Ectodermal cell (in vitro differentiated cells): ENCODE measurements around the gene MUC5B.
"Not testable (repeated sequence)": the region's sequence is repeated elsewhere in the genome, so short reads cannot be mapped to it uniquely, and the experiment has no call there.

Source experiments
- H3K27ac ChIP-seq: 2 replicates; pipeline ENCODE4 v1.7.0; 2013; ENCODE audit warnings: mild to moderate bottlenecking, low read depth, low read length; ENCODE audit not compliant: insufficient read depth, poor library complexity, severe bottlenecking
- H3K27me3 ChIP-seq: 2 replicates; pipeline ENCODE4 v1.7.0; 2013; ENCODE audit warnings: mild to moderate bottlenecking, low read length; ENCODE audit not compliant: insufficient read depth, control insufficient read depth, poor library complexity, severe bottlenecking
- H3K36me3 ChIP-seq: one replicate; pipeline ENCODE4 v1.7.0; 2013; ENCODE audit warnings: low read length; ENCODE audit not compliant: control insufficient read depth, insufficient read depth
- H3K4me1 ChIP-seq: one replicate; pipeline ENCODE4 v1.7.0; 2013; ENCODE audit warnings: low read length; ENCODE audit not compliant: control insufficient read depth, insufficient read depth
- H3K4me3 ChIP-seq: 2 replicates; pipeline ENCODE4 v1.7.0; 2013; ENCODE audit warnings: low read depth, low read length, control low read depth; ENCODE audit not compliant: insufficient read depth
- H3K9me3 ChIP-seq: 2 replicates; pipeline ENCODE4 v1.7.0; 2013; ENCODE audit warnings: mild to moderate bottlenecking, low read length, moderate library complexity; ENCODE audit not compliant: control insufficient read depth
- WGBS, 2 experiments: methylation state at CpG; one replicate each; pipeline ENCODE4 v1.1.7; 2013; ENCODE audit warnings: missing lambda C conversion rate in 2 of 2; 5-methylcytosine and 5-hydroxymethylcytosine counted together

Gene MUC5B

DNA sequence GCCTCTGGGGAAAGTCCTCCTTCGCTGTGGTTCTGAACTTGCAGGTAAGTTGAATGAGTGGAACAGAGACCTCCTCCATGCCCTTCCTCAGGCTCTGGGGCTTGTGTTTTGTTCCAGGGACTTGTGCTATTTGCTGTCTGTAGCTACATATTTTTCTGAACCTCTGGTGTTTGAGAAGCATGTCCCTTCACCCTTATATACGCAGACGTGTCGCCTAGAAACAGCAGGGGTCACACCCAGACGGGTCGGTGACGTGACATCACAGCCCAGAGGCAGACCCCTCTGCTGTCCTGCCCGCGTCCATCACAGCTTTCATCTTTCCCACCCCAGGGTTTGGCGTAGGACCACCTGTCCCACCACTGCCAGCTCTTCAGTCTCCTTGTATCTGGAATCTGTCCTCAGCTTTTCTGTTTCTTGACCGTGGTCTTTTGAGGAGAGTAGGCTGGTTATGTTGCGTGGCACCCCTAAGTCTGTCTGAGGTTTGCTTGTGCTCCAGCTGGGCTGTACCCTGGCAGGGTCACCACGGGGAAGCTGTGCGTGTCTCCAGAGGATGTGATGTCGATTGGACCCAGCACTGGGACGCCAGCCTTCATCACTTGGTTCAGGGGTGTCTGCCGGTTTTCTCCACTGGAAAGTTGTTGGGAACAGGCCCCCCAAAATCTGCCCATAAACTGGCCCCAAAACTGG is 13.4 kb upstream of the MUC5B start:
- WGBS, 2 experiments: 90 to 91% methylated on average over 17 of the region's 17 CpGs
- no peaks in the 10 kb centered on the region for H3K4me1 ChIP-seq
- H3K36me3 ChIP-seq: no peaks in the 10 kb centered on the region
- no peaks in the 10 kb centered on the region for H3K9me3 ChIP-seq
- H3K27me3 ChIP-seq: peaks cover 5% of the 10 kb centered on the region
- H3K4me3 ChIP-seq: no peak overlapping the region
- no peak overlapping the region for H3K27ac ChIP-seq

GRCh38 chr11:1211838-1212237 is 11.0 kb upstream of the MUC5B start:
- Histone ChIP-seq H3K4me1 (no peaks in the 10 kb centered on the region), H3K4me3 (no peak overlapping the region), H3K9me3 (no peaks in the 10 kb centered on the region), H3K27ac (no peak overlapping the region), H3K36me3 (no peaks in the 10 kb centered on the region), H3K27me3 (peaks cover 5% of the 10 kb centered on the region)
- 82 to 90% methylated on average over 2 of the region's 2 CpGs for WGBS, 2 experiments

- WGBS, 2 experiments: 78 to 87% methylated on average over 8 of the region's 8 CpGs
Observed at GRCh38 chr11:1215826-1216225, 7.0 kb upstream of the MUC5B start.

GRCh38 chr11:1217151-1217550 is 5.7 kb upstream of the MUC5B start:
- Histone ChIP-seq H3K36me3 (no peaks in the 10 kb centered on the region), H3K27ac (no peak overlapping the region), H3K4me3 (no peak overlapping the region), H3K4me1 (no peaks in the 10 kb centered on the region), H3K9me3 (no peaks in the 10 kb centered on the region), H3K27me3 (peaks cover 5% of the 10 kb centered on the region)
- WGBS, 2 experiments: 93 to 94% methylated on average over 17 of the region's 17 CpGs

More at GRCh38 chr11:1215826-1216225, 7.0 kb upstream of the MUC5B start:
- not testable (repeated sequence) for H3K27me3 ChIP-seq, H3K27ac ChIP-seq, H3K9me3 ChIP-seq, H3K4me1 ChIP-seq, H3K36me3 ChIP-seq, H3K4me3 ChIP-seq

DNA sequence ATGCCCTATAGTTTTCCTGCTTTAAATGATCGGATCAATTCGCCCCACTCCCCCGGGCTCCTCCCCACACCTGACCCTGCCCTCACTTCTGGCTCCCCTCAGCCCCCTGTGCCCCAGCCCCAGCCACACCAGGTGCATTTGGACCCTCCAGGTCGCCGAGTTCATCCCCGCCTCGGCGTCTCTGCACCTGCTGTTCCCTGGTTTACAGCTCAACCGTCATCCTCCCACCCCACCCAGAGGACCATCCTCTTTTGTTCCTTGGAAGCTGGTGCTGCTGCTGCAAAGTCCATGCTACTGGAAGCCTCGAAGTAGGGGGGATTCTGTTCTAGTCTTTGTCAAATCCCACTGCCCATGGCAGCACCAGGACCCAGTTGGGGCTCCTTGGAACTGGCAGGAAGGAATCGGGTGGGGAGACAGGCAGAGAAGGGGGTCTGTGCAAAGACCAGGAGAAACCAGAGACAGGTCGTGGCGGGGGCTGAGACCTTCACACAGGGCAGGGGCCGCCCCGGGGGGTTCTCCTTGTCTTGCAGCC is 4.5 kb upstream of the MUC5B start:
- no peaks in the 10 kb centered on the region for H3K36me3 ChIP-seq
- H3K4me3 ChIP-seq: no peak overlapping the region
- no peak overlapping the region for H3K27ac ChIP-seq
- H3K27me3 ChIP-seq: peaks cover 5% of the 10 kb centered on the region
- no peaks in the 10 kb centered on the region for H3K9me3 ChIP-seq
- WGBS, 2 experiments: 89% methylated on average over 15 of the region's 15 CpGs
- no peaks in the 10 kb centered on the region for H3K4me1 ChIP-seq

GRCh38 chr11:1218788-1219445 is 3.9 kb upstream of the MUC5B start:
- Histone ChIP-seq H3K27me3 (peaks cover 5% of the 10 kb centered on the region), H3K9me3 (no peaks in the 10 kb centered on the region), H3K36me3 (no peaks in the 10 kb centered on the region), H3K4me1 (no peaks in the 10 kb centered on the region), H3K4me3 (no peak overlapping the region), H3K27ac (no peak overlapping the region)
- 93 to 96% methylated on average over 16 of the region's 16 CpGs for WGBS, 2 experiments

GRCh38 chr11:1219446-1219833 is 3.4 kb upstream of the MUC5B start:
- H3K36me3 ChIP-seq: no peaks in the 10 kb centered on the region
- WGBS, 2 experiments: 80 to 84% methylated on average over 10 of the region's 10 CpGs
- H3K4me3 ChIP-seq: no peak overlapping the region
- H3K27ac ChIP-seq: no peak overlapping the region
- no peaks in the 10 kb centered on the region for H3K9me3 ChIP-seq
- H3K4me1 ChIP-seq: no peaks in the 10 kb centered on the region
- peaks cover under 1% of the 10 kb centered on the region for H3K27me3 ChIP-seq

DNA sequence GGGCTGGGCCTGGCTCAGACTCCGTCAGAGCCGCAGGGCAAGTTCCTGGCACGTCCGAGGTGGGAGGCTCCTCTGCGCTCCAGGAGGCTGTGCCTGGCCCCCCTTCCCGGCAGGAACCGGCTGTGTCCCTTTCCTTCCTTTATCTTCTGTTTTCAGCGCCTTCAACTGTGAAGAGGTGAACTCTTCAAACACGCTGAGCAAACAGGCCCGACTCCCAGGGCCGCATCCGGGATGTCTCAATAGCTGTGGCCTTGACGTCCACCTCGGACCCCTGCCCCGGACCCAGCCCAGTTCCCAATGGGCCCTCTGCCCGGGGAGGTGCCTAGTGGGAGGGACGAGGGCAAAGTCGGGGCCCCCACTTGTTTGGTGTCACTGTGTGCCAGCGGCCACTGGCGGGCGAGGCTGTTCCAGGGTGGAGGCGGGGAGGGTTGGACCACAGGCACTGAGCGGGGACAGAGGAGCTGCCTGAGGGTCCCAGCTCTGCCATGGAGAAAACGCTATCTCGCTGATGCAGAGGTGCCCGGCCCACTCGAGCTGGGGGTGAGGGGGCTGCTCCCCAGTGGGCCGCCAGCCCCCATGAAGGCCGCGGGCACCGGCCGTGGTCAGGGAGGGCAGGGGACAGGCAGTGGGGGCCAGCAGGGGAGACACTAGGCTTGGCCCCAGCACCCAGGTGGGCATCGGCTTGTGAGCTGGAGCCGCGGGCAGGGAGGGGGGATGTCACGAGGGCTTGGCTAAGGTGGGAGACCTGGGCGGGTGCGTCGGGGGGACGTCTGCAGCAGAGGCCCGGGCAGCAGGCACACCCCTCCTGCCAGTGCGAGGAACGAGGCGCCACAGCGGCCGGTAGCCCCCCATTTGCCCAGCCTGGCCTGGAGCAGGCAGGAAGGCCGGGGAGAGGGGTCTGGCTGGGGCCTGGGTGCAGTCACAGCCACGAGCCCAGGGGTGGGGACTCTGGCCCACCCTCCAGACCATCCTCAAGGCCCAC is 2.7 kb upstream of the MUC5B start:
- no peaks in the 10 kb centered on the region for H3K9me3 ChIP-seq
- H3K4me1 ChIP-seq: peaks cover 5% of the 10 kb centered on the region
- no peak overlapping the region for H3K27ac ChIP-seq
- WGBS, 2 experiments: 86 to 87% methylated on average over 48 of the region's 48 CpGs
- no peaks in the 10 kb centered on the region for H3K27me3 ChIP-seq
- H3K36me3 ChIP-seq: no peaks in the 10 kb centered on the region
- H3K4me3 ChIP-seq: no peak overlapping the region

- H3K27me3 ChIP-seq: no peaks in the 10 kb centered on the region
- no peak overlapping the region for H3K4me3 ChIP-seq
- no peaks in the 10 kb centered on the region for H3K36me3 ChIP-seq
- H3K27ac ChIP-seq: no peak overlapping the region
- WGBS, 2 experiments: 83 to 84% methylated on average over 28 of the region's 28 CpGs
- peaks cover 5% of the 10 kb centered on the region for H3K4me1 ChIP-seq
- H3K9me3 ChIP-seq: no peaks in the 10 kb centered on the region
Observed at GRCh38 chr11:1220941-1221721, 1.7 kb upstream of the MUC5B start.
